Measurements from ENCODE around the gene FAM136A. TPM values are rescaled to one million over a fixed set of nuclear protein-coding genes. Genes with fewer than 3 reads are reported as not detected.
A peak's percentile ranks its signal among the peaks of the same experiment; 100 is the strongest.

FAM136A gene
- total RNA-seq: 2.0 TPM

DNA sequence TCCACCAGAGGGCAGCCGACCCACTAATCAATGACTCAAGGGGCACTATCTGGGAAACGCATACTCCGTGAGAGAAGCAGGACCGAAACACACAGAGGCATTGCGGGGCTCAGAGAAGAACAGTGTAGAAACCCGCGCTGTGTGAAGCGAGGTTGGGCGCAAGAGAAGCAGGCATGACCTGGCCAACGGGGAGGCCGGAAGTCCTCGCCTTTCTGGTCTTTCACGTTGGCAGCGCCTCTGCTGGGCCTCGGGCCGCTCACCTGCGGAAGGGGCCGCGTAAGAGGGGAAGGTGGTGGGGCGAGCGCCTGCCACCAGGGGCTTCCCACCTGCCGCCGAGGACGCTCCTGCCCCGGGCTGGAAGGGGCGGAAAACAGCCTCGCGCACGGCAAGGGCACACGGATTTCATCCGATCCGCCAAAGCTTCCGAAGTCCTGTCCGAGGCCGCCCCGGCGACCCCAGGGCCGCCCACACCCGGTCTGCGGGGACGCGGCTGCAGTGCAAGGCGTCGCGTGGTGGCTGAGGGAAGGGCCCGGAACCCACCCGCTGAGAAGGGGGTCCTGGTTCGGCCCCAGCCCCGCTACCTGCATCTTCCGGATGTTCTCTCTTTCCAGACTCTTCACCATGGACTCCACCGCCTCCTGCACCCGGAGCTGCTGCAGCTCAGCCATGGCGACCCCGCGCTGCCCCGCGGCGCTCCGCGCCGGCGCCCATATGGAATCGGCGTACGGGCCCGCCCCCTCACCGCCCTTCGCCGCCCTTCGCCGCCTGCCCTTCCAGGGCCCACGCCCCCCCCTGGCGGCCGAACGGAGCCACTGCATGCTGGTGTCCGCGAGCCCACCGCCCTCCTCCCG is at the start of gene FAM136A:
Gene FAM136A (minus strand): TSS at position 724 of the 851 bp plus-strand sequence. CDS start 56 bp downstream, at position 668.
- Histone ChIP-seq H3K4me1 (peaks cover 0 to 5% of the 10 kb centered on the region in 2 donors), H3K27me3 (no peaks in the 10 kb centered on the region), H3K36me3 (peaks cover 5 to 26% of the 10 kb centered on the region in 2 donors), H3K4me3 (peak within 1 kb of the TSS; percentile 66 to 84), H3K9me3 (no peaks in the 10 kb centered on the region), H3K27ac (peak within 1 kb of the TSS; percentile 80)
- DNase-seq (ENCODE audit: low spot score in 2 of 2): peak; percentile 16 to 90
- intact Hi-C loops (cut with DNase I): loop anchor here (1.0 to 10.0 kb wide), 5 partner anchors 54 to 1846 kb away; partner anchors contain the start of genes ANKRD53, CYP26B1 and TIA1
- peak; percentile 94 to 99 (median 97) for TF ChIP-seq CTCF (IDR thresholded peaks at IDR 0.05)

GRCh38 chr2:70349921-70350685 is 48.2 kb upstream of the FAM136A start:
- DNase-seq (ENCODE audit: low spot score in 2 of 2): no peak
- Histone ChIP-seq H3K9me3 (no peaks in the 10 kb centered on the region), H3K27ac (no peak overlapping the region), H3K36me3 (no peaks in the 10 kb centered on the region), H3K4me1 (no peaks in the 10 kb centered on the region), H3K4me3 (no peak overlapping the region), H3K27me3 (no peaks in the 10 kb centered on the region)
- intact Hi-C loops (cut with DNase I): no loop called here
- TF ChIP-seq CTCF (IDR thresholded peaks at IDR 0.05): no peak

- no peak overlapping the region for H3K27ac ChIP-seq
- no peak for DNase-seq (ENCODE audit: low spot score in 2 of 2)
- H3K9me3 ChIP-seq: no peaks in the 10 kb centered on the region
- H3K4me1 ChIP-seq: no peaks in the 10 kb centered on the region
- no peaks in the 10 kb centered on the region for H3K36me3 ChIP-seq
- intact Hi-C loops (cut with DNase I): no loop called here
- no peak overlapping the region for H3K4me3 ChIP-seq
- TF ChIP-seq CTCF (IDR thresholded peaks at IDR 0.05): no peak
- no peaks in the 10 kb centered on the region for H3K27me3 ChIP-seq
Observed at GRCh38 chr2:70347831-70348230, 46.0 kb upstream of the FAM136A start.

GRCh38 chr2:70344195-70344594 is 42.3 kb upstream of the FAM136A start:
- no peak overlapping the region for H3K4me3 ChIP-seq
- no peak for TF ChIP-seq CTCF (IDR thresholded peaks at IDR 0.05)
- intact Hi-C loops (cut with DNase I): no loop called here
- no peaks in the 10 kb centered on the region for H3K4me1 ChIP-seq
- H3K27ac ChIP-seq: no peak overlapping the region
- no peaks in the 10 kb centered on the region for H3K36me3 ChIP-seq
- H3K9me3 ChIP-seq: no peaks in the 10 kb centered on the region
- no peak for DNase-seq (ENCODE audit: low spot score in 2 of 2)
- H3K27me3 ChIP-seq: no peaks in the 10 kb centered on the region

GRCh38 chr2:70341477-70341765 is 39.6 kb upstream of the FAM136A start:
- no peak for TF ChIP-seq CTCF (IDR thresholded peaks at IDR 0.05)
- H3K4me1 ChIP-seq: no peaks in the 10 kb centered on the region
- intact Hi-C loops (cut with DNase I): no loop called here
- H3K27me3 ChIP-seq: no peaks in the 10 kb centered on the region
- no peak overlapping the region for H3K4me3 ChIP-seq
- H3K9me3 ChIP-seq: no peaks in the 10 kb centered on the region
- H3K27ac ChIP-seq: no peak overlapping the region
- no peaks in the 10 kb centered on the region for H3K36me3 ChIP-seq
- DNase-seq (ENCODE audit: low spot score in 2 of 2): no peak
